GM12874 (cell line): ENCODE measurements around the gene FMR1NB.

Experiments used
- CTCF ChIP-seq: IDR thresholded peaks from 2 replicates; pipeline ENCODE4 v1.5.1; 2011; ENCODE audit warnings: low read depth, mild to moderate bottlenecking, control low read depth, low read length, moderate library complexity; ENCODE audit not compliant: insufficient read depth

The FMR1NB gene

GRCh38 chrX:147981038-147981752 is at the start of gene FMR1NB:
Gene FMR1NB, plus strand, starts transcription at chrX:147981337. Its CDS starts 66 bp downstream, at chrX:147981403.
- no peak for TF ChIP-seq CTCF

- TF ChIP-seq CTCF = no peak
Measured at GRCh38 chrX:147933815-147934214, 47.3 kb upstream of the FMR1NB start.

GRCh38 chrX:147935156-147935758 is 45.9 kb upstream of the FMR1NB start:
- TF ChIP-seq CTCF = no peak

- no peak for TF ChIP-seq CTCF
Measured at GRCh38 chrX:147945286-147945685, 35.9 kb upstream of the FMR1NB start.

- no peak for TF ChIP-seq CTCF
Measured at GRCh38 chrX:147948531-147948930, 32.6 kb upstream of the FMR1NB start.

GRCh38 chrX:147950352-147950751 is 30.8 kb upstream of the FMR1NB start:
- TF ChIP-seq CTCF = no peak

GRCh38 chrX:147953976-147954375 is 27.2 kb upstream of the FMR1NB start:
- no peak for TF ChIP-seq CTCF
